Adrenal gland (tissue), 12 donors: ENCODE results near the gene EPHB6. TPM values are rescaled to one million over a fixed set of nuclear protein-coding genes. Genes with fewer than 3 reads are reported as not detected.

Experiments used
- DNase-seq, 7 donors: peaks; one replicate each; pipeline ENCODE4 v3.0.0-alpha.2; 2019 to 2020
- H3K27ac ChIP-seq, 5 donors: fragments of 200-600 bp; sonication (generic) in 4 of 5; 1 replicate in 3 of 5; 2 replicates in 2 of 5; pipeline versions ENCODE4 v1.5.1 to v1.8.0; 2016 to 2020; ENCODE audit warnings: mild to moderate bottlenecking in 1 of 5
- H3K27me3 ChIP-seq: fragments of 200-600 bp; 2 replicates; pipeline ENCODE4 v1.8.0; 2021
- H3K36me3 ChIP-seq, 2 donors: fragments of 200-600 bp; replicated peaks in 1 of 2; 1 replicate in 1 of 2; 2 replicates in 1 of 2; pipeline versions ENCODE4 v1.5.1 to v1.8.0; 2018 to 2022
- H3K4me1 ChIP-seq, 2 donors: fragments of 200-600 bp; replicated peaks in 1 of 2; 1 replicate in 1 of 2; 2 replicates in 1 of 2; pipeline versions ENCODE4 v1.5.1 to v1.8.0; 2018 to 2021
- H3K4me3 ChIP-seq, 4 donors: fragments of 200-600 bp; sonication (generic) in 3 of 4; one replicate each; pipeline ENCODE4 v1.5.1; 2016 to 2018
- H3K9me3 ChIP-seq, 3 donors: fragments of 200-600 bp; sonication (generic) in 1 of 3; replicated peaks in 1 of 3; 1 replicate in 2 of 3; 2 replicates in 1 of 3; pipeline versions ENCODE4 v1.5.1 to v1.8.0; 2016 to 2021
- POLR2A ChIP-seq, 2 donors: fragments of 450-650 bp; IDR thresholded peaks; one replicate each; pipeline ENCODE4 v1.6.1; 2017; ENCODE audit warnings: antibody characterized with exemption in 2 of 2, mild to moderate bottlenecking in 2 of 2, moderate library complexity in 1 of 2
- WGBS, 4 donors: extraction: QIAGEN DNeasy Blood & Tissue Kit in 2 of 4; methylation state at CpG; one replicate each; pipeline versions ENCODE4 v1.1.5 to v1.1.7; 2013 to 2017; 5-methylcytosine and 5-hydroxymethylcytosine counted together
- intact Hi-C, 2 donors: fragments of 100-400 bp; cut with DNase I; formaldehyde crosslinking; loops; one replicate each; pipeline versions ENCODE4 v1.14.1 to v1.15.0; 2022 to 2023
- polyA plus RNA-seq, 3 donors: library from polyadenylated mRNA; stranded (reverse); fragments of 200-250 nt in 2 of 3; fragments of 350-450 nt in 1 of 3; fragmentation: Illumina TruSeq in 1 of 3; extraction: RNeasy Lipid Tissue Mini Kit (QIAGEN cat#74804) in 1 of 3; gene quantifications; one replicate each; pipeline ENCODE4 v1.2.3, GENCODE V29; 2013 to 2014
- total RNA-seq, 9 donors: library from RNA; depleted of rRNA in 4 of 9; stranded (reverse); fragments of >200 nt in 4 of 9; fragments of 120-200 nt in 1 of 9; fragmentation: NEBNext Ultra II Directional in 1 of 9; extraction: Animal tissue kit (Norgen Biotek cat#: 25700) in 1 of 9; gene quantifications; one replicate each; pipeline versions ENCODE4 v1.1.0 to v1.2.4, GENCODE V29; 2013 to 2023
- TF ChIP-seq, protein P1 (sequence below), 6 experiments: fragments of 450-650 bp in 4 of 6; fragments of 200-600 bp in 2 of 6; sonication (generic) in 1 of 6; IDR thresholded peaks; 1 replicate in 5 of 6; 2 replicates in 1 of 6; pipeline versions ENCODE4 v1.5.1 to v1.8.0; 2016 to 2021; ENCODE audit warnings: antibody characterized with exemption in 6 of 6, mild to moderate bottlenecking in 2 of 6, moderate library complexity in 1 of 6
- donor health status: healthy with polysubstance abuse.
- donor health status: Bipolar disorder and iron deficiency.
- donor health status: DM: yes; HTN: yes; CAD: no.
- donor health status: DM: no; HTN: no; CAD: no.
- donor health status: DM: no; HTN: no; CAD: no.
- donor health status: DM: yes; HTN: yes; CAD: no.

Gene EPHB6
- total and polyA plus RNA-seq, 12 donors: 0.78 to 17.2 (median 3.7) TPM

DNA sequence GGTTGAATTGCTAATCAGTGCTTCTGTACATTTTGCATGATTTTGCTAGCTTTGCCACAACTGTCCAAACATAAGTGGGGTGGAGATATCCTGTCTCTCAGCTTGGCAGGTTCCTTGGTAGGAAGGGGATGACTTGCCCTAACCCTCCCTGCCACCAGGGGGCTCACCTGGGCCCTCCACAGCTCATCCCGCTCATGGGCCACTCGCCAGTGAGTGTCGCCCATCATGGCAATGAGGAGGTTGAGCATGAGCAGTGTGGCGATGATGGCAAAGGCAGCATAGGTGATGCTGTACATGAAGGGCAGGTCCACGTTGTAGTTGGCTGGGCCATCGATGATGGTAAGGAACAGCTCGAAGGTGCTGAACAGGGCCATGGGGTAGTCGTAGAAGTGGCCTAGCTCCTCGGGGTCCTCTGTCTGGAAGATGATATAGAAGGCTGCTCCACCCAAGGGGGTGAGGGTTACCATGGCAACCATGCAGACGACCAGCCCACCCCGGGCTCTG lies 18.5 kb downstream of the EPHB6 start:
- H3K27me3 ChIP-seq: no peaks in the 10 kb centered on the region
- WGBS, 4 donors: 70 to 82% (median 77%) methylated on average over 10 to 11 of the region's 11 CpGs
- no peak overlapping the region for H3K27ac ChIP-seq
- H3K4me3 ChIP-seq: no peak overlapping the region
- TF ChIP-seq, protein P1, sequence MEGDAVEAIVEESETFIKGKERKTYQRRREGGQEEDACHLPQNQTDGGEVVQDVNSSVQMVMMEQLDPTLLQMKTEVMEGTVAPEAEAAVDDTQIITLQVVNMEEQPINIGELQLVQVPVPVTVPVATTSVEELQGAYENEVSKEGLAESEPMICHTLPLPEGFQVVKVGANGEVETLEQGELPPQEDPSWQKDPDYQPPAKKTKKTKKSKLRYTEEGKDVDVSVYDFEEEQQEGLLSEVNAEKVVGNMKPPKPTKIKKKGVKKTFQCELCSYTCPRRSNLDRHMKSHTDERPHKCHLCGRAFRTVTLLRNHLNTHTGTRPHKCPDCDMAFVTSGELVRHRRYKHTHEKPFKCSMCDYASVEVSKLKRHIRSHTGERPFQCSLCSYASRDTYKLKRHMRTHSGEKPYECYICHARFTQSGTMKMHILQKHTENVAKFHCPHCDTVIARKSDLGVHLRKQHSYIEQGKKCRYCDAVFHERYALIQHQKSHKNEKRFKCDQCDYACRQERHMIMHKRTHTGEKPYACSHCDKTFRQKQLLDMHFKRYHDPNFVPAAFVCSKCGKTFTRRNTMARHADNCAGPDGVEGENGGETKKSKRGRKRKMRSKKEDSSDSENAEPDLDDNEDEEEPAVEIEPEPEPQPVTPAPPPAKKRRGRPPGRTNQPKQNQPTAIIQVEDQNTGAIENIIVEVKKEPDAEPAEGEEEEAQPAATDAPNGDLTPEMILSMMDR (IDR thresholded peaks at IDR 0.05): peak in 2 of 6 experiments; percentile 23 to 39
- no peak for TF ChIP-seq POLR2A (IDR thresholded peaks at IDR 0.05)
- H3K36me3 ChIP-seq: no peaks in the 10 kb centered on the region
- no peaks in the 10 kb centered on the region for H3K9me3 ChIP-seq
- H3K4me1 ChIP-seq: no peaks in the 10 kb centered on the region
- DNase-seq: no peak
- intact Hi-C loops: loop anchor here in 1 of 2 donors (10.0 kb wide), 2 partner anchors 131 to 341 kb away; no protein-coding TSS in a partner anchor

DNA sequence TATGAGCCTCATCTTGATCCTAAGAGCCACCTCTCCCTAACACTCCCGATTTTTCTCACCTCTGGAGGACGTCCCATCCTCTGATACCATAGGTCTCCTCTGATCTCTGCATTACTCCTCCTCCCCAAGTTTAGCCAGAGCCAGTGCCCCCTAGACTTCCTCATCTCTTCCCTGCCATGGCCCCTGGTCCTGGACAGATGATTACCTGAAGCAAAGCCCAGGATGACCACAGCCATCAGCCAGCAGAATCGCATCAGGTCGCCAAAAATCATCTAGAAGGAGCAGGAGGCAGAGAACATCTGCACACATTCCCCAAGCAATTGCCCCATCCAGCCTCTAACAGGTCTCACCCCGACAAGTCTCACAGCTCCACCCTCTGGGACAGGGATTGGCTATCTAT lies 19.0 kb downstream of the EPHB6 start:
- DNase-seq: no peak
- H3K36me3 ChIP-seq: no peaks in the 10 kb centered on the region
- H3K27me3 ChIP-seq: no peaks in the 10 kb centered on the region
- no peaks in the 10 kb centered on the region for H3K9me3 ChIP-seq
- TF ChIP-seq POLR2A (IDR thresholded peaks at IDR 0.05): no peak
- TF ChIP-seq, protein P1 (IDR thresholded peaks at IDR 0.05): no peak
- no peak overlapping the region for H3K27ac ChIP-seq
- no peaks in the 10 kb centered on the region for H3K4me1 ChIP-seq
- no peak overlapping the region for H3K4me3 ChIP-seq
- 64 to 81% (median 78%) methylated on average over 5 of the region's 5 CpGs for WGBS, 4 donors
- intact Hi-C loops: loop anchor here in 1 of 2 donors (10.0 kb wide), 2 partner anchors 131 to 341 kb away; no protein-coding TSS in a partner anchor

- Histone ChIP-seq H3K36me3 (no peaks in the 10 kb centered on the region), H3K27me3 (no peaks in the 10 kb centered on the region), H3K4me1 (no peaks in the 10 kb centered on the region), H3K9me3 (no peaks in the 10 kb centered on the region), H3K4me3 (no peak overlapping the region), H3K27ac (no peak overlapping the region)
- TF ChIP-seq, protein P1 (IDR thresholded peaks at IDR 0.05): no peak
- DNase-seq: no peak
- intact Hi-C loops: loop anchor here in 1 of 2 donors (10.0 kb wide), 2 partner anchors 130 to 340 kb away; no protein-coding TSS in a partner anchor
- 73 to 92% (median 85%) methylated on average over 7 of the region's 7 CpGs for WGBS, 4 donors
These were observed 19.5 kb downstream of the EPHB6 start for GRCh38 chr7:142874409-142874808.

DNA sequence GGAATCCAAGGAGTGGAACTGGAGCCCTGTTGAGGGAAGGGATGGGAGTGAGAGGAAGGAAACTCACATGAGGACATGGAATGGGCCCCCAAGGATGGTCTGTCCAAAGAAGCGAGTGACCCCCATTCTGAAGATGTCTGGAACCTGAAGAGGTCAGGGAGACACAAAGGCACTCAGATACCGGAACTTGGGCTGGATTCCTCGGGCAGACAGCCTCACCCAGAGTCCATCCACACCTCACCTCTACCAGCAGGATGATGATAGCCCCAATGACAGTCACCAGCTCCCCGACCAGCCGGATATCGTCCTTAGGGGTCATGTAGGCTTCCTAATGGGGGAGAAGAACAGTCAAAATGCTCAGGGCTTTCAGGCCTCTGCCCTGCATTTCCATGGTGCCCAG lies 20.0 kb downstream of the EPHB6 start:
- H3K36me3 ChIP-seq: no peaks in the 10 kb centered on the region
- no peak overlapping the region for H3K4me3 ChIP-seq
- DNase-seq: no peak
- H3K4me1 ChIP-seq: no peaks in the 10 kb centered on the region
- H3K27me3 ChIP-seq: no peaks in the 10 kb centered on the region
- H3K27ac ChIP-seq: no peak overlapping the region
- no peaks in the 10 kb centered on the region for H3K9me3 ChIP-seq
- TF ChIP-seq, protein P1 (IDR thresholded peaks at IDR 0.05): no peak
- TF ChIP-seq POLR2A (IDR thresholded peaks at IDR 0.05): no peak
- intact Hi-C loops: loop anchor here in 1 of 2 donors (10.0 kb wide), 2 partner anchors 130 to 340 kb away; no protein-coding TSS in a partner anchor
- 65 to 96% (median 87%) methylated on average over 4 to 6 of the region's 6 CpGs for WGBS, 4 donors
